Progenitor cell of endocrine pancreas (in vitro differentiated cells): Measurements from ENCODE around the gene SCGN. TPM values are rescaled to one million over a fixed set of nuclear protein-coding genes. Genes with fewer than 3 reads are reported as not detected.

Experiments used
- DNase-seq: peaks from one replicate; pipeline ENCODE4 v3.0.0; 2021; ENCODE audit warnings: low spot score; ENCODE audit not compliant: unreplicated experiment
- H3K27ac Mint-ChIP-seq: 2 replicates; pipeline ENCODE4 v1.8.0; 2021; ENCODE audit warnings: mild to moderate bottlenecking, moderate library complexity, mixed read lengths
- H3K27me3 Mint-ChIP-seq: 2 replicates; pipeline ENCODE4 v1.8.0; 2021; ENCODE audit warnings: mixed read lengths
- H3K36me3 Mint-ChIP-seq: 2 replicates; pipeline ENCODE4 v1.8.0; 2022; ENCODE audit warnings: mixed read lengths; ENCODE audit not compliant: insufficient read depth
- H3K4me1 Mint-ChIP-seq: 2 replicates; pipeline ENCODE4 v1.8.0; 2021; ENCODE audit warnings: low read depth, mixed read lengths
- H3K4me3 Mint-ChIP-seq: 2 replicates; pipeline ENCODE4 v1.8.0; 2021; ENCODE audit warnings: low read depth, mild to moderate bottlenecking, moderate library complexity, mixed read lengths
- H3K9me3 Mint-ChIP-seq: 2 replicates; pipeline ENCODE4 v1.8.0; 2021; ENCODE audit warnings: low read depth, mixed read lengths
- CTCF ChIP-seq: fragments of 200-600 bp; sonication (generic); IDR thresholded peaks from one replicate; pipeline ENCODE4 v1.5.0; 2021; ENCODE audit warnings: antibody characterized with exemption, mild to moderate bottlenecking; ENCODE audit not compliant: unreplicated experiment
- total RNA-seq: library from RNA; stranded (reverse); gene quantifications from 2 replicates; pipeline ENCODE4 v1.2.1, GENCODE V29; 2021

The SCGN gene
- total RNA-seq, 1 donor from 2014 or later, result 95.0 TPM

GRCh38 chr6:25619217-25619616 lies 32.8 kb upstream of the SCGN start:
- Mint-ChIP-seq H3K4me3 (no peak overlapping the region), H3K9me3 (no peaks in the 10 kb centered on the region), H3K4me1 (peaks cover 2% of the 10 kb centered on the region), H3K27me3 (no peaks in the 10 kb centered on the region), H3K36me3 (peaks cover 27% of the 10 kb centered on the region), H3K27ac (no peak overlapping the region)
- DNase-seq, result no peak
- no peak for TF ChIP-seq CTCF

- no peak for TF ChIP-seq CTCF
- DNase-seq, result no peak
- Mint-ChIP-seq H3K27me3 (no peaks in the 10 kb centered on the region), H3K36me3 (peaks cover 24% of the 10 kb centered on the region), H3K4me1 (peaks cover 2% of the 10 kb centered on the region), H3K4me3 (no peak overlapping the region), H3K9me3 (no peaks in the 10 kb centered on the region), H3K27ac (no peak overlapping the region)
Measured at GRCh38 chr6:25620391-25620790, 31.6 kb upstream of the SCGN start.

- no peak for DNase-seq
- no peak for TF ChIP-seq CTCF
- Mint-ChIP-seq H3K9me3 (no peaks in the 10 kb centered on the region), H3K4me3 (no peak overlapping the region), H3K27ac (no peak overlapping the region), H3K36me3 (peaks cover 21% of the 10 kb centered on the region), H3K4me1 (peaks cover 2% of the 10 kb centered on the region), H3K27me3 (no peaks in the 10 kb centered on the region)
Measured at GRCh38 chr6:25623065-25623464, 28.9 kb upstream of the SCGN start.

GRCh38 chr6:25623879-25624278 lies 28.1 kb upstream of the SCGN start:
- H3K27ac Mint-ChIP-seq, result no peak overlapping the region
- H3K4me3 Mint-ChIP-seq, result no peak overlapping the region
- TF ChIP-seq CTCF, result no peak
- DNase-seq, result no peak
- H3K27me3 Mint-ChIP-seq, result no peaks in the 10 kb centered on the region
- peaks cover 2% of the 10 kb centered on the region for H3K4me1 Mint-ChIP-seq
- H3K9me3 Mint-ChIP-seq, result no peaks in the 10 kb centered on the region
- H3K36me3 Mint-ChIP-seq, result peaks cover 20% of the 10 kb centered on the region

GRCh38 chr6:25627001-25627400 lies 25.0 kb upstream of the SCGN start:
- no peaks in the 10 kb centered on the region for H3K9me3 Mint-ChIP-seq
- no peak overlapping the region for H3K27ac Mint-ChIP-seq
- H3K4me3 Mint-ChIP-seq, result no peak overlapping the region
- no peak for DNase-seq
- TF ChIP-seq CTCF, result no peak
- H3K27me3 Mint-ChIP-seq, result no peaks in the 10 kb centered on the region
- H3K36me3 Mint-ChIP-seq, result peaks cover 2% of the 10 kb centered on the region
- peaks cover 14% of the 10 kb centered on the region for H3K4me1 Mint-ChIP-seq
